ENCODE measurements around the gene SPACDR. TPM values are rescaled to one million over a fixed set of nuclear protein-coding genes. Genes with fewer than 3 reads are reported as not detected.
A peak's percentile ranks its signal among the peaks of the same experiment; 100 is the strongest.

The SPACDR gene
- total and polyA plus RNA-seq, 9 of the 15 experiments (the other 6 are each of a cell fraction or from before 2014, with no cell fraction given) = 0.07 to 0.55 (median 0.14) TPM; not detected in 1

DNA sequence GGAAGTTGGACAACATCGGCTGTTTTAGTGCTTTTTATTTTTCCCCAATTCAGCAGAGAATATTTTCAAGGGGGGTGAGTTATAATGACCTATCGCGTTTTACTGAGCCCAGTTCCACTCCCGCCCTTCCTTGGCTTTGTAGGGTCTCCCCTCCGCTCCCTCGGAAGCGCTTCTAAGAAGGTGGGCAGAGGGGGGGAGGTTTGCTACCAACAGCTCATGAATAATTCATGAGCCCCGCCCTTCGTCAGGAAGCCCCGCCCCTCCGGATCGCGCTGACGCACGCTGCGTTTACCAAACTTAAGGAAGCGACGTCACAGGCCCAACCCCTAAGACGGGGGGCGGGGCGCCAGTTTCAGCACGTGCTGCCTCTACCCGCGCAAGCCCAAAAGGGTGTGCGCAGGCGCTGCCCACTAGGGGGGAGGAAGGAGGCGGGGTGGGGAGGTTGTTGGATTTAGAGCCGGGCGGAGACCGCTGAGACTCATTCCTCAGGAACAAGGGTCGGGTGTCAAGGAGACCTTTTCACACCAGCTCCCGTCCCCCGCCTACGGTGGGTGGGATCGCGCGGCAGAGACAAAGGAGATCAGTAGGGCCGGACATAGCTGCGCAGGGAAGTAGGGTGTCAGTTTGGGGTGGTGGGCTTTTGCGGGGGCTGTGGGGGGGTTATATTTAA lies 35.0 kb downstream of the SPACDR start (continued):
- TF ChIP-seq NR2C2 (CRISPR knock-in tag; IDR thresholded peaks at IDR 0.05) (0 out of 2 replicates have a peak, but pooled peaks have one; percentile 37), NR2C2 (tag; IDR thresholded peaks at IDR 0.05) (peak; percentile 79), NFIC (IDR thresholded peaks at IDR 0.05) (peak; percentile 55), HNRNPH1 (optimal IDR thresholded peaks at IDR 0.05; ENCODE audit: low read depth, low read length) (no peak), ZFP1 (CRISPR knock-in tag; IDR thresholded peaks at IDR 0.05) (no peak), DACH1 (IDR thresholded peaks at IDR 0.05; ENCODE audit: partially characterized antibody) (no peak), ZNF253 (CRISPR knock-in tag; conservative IDR thresholded peaks at IDR 0.05) (0 out of 2 replicates have a peak, but pooled peaks have one; percentile 72), E2F8 (IDR thresholded peaks at IDR 0.05; ENCODE audit: low read depth, partially characterized antibody) (peak; percentile 62), RNF2 (IDR thresholded peaks at IDR 0.05) (peak; percentile 68; the same call in 1 of the 2 replicates), PCBP1 (IDR thresholded peaks at IDR 0.05; ENCODE audit: low read depth, low read length, poor library complexity, severe bottlenecking) (no peak), ZNF212 (CRISPR knock-in tag; IDR thresholded peaks at IDR 0.05) (no peak; the same call in 1 of the 2 replicates), MEF2A (IDR thresholded peaks at IDR 0.05; ENCODE audit: control insufficient read depth, low read depth, low read length) (no peak), POLR2B (IDR thresholded peaks at IDR 0.05; ENCODE audit: low read depth, partially characterized antibody) (peak; percentile 97), ASH1L (IDR thresholded peaks at IDR 0.05; ENCODE audit: borderline replicate concordance, low read depth, partially characterized antibody) (no peak), ZNF764 (CRISPR knock-in tag; IDR thresholded peaks at IDR 0.05; ENCODE audit: low read depth) (0 out of 2 replicates have a peak, but pooled peaks have one; percentile 66), NEUROD1 (IDR thresholded peaks at IDR 0.05; ENCODE audit: borderline replicate concordance, low read depth, low read length, partially characterized antibody) (peak; percentile 55), IRF1 (CRISPR knock-in tag; IDR thresholded peaks at IDR 0.05; ENCODE audit: borderline replicate concordance) (no peak)
- TF ChIP-seq, protein P1, sequence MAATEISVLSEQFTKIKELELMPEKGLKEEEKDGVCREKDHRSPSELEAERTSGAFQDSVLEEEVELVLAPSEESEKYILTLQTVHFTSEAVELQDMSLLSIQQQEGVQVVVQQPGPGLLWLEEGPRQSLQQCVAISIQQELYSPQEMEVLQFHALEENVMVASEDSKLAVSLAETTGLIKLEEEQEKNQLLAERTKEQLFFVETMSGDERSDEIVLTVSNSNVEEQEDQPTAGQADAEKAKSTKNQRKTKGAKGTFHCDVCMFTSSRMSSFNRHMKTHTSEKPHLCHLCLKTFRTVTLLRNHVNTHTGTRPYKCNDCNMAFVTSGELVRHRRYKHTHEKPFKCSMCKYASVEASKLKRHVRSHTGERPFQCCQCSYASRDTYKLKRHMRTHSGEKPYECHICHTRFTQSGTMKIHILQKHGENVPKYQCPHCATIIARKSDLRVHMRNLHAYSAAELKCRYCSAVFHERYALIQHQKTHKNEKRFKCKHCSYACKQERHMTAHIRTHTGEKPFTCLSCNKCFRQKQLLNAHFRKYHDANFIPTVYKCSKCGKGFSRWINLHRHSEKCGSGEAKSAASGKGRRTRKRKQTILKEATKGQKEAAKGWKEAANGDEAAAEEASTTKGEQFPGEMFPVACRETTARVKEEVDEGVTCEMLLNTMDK (IDR thresholded peaks at IDR 0.05; ENCODE audit: borderline replicate concordance, insufficient read depth, low read depth, low read length, poor library complexity, severe bottlenecking) = peak; percentile 46
- TF ChIP-seq, protein P2, sequence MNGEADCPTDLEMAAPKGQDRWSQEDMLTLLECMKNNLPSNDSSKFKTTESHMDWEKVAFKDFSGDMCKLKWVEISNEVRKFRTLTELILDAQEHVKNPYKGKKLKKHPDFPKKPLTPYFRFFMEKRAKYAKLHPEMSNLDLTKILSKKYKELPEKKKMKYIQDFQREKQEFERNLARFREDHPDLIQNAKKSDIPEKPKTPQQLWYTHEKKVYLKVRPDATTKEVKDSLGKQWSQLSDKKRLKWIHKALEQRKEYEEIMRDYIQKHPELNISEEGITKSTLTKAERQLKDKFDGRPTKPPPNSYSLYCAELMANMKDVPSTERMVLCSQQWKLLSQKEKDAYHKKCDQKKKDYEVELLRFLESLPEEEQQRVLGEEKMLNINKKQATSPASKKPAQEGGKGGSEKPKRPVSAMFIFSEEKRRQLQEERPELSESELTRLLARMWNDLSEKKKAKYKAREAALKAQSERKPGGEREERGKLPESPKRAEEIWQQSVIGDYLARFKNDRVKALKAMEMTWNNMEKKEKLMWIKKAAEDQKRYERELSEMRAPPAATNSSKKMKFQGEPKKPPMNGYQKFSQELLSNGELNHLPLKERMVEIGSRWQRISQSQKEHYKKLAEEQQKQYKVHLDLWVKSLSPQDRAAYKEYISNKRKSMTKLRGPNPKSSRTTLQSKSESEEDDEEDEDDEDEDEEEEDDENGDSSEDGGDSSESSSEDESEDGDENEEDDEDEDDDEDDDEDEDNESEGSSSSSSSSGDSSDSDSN (IDR thresholded peaks at IDR 0.05; ENCODE audit: borderline replicate concordance in 1 of 2, low read depth in 2 of 2, low read length in 2 of 2) = no peak; a peak in 1 of 4 replicates

Measured in K562 (cell line).